Heart left ventricle (tissue), 16 donors: ENCODE data around the gene NIPA2. TPM values are rescaled to one million over a fixed set of nuclear protein-coding genes. Genes with fewer than 3 reads are reported as not detected.

Source experiments
- ATAC-seq, 4 donors: fragments of 200-7000 bp; cut with Tn5 transposase; one replicate each; pipeline ENCODE4 v1.9.1; 2020 to 2022; ENCODE audit warnings: moderate library complexity in 4 of 4, mild to moderate bottlenecking in 3 of 4, moderate number of reproducible peaks in 1 of 4
- DNase-seq, 5 donors: peaks; one replicate each; pipeline ENCODE4 v3.0.0-alpha.2; 2020
- H3K27ac ChIP-seq, 12 donors: fragments of 200-600 bp; sonication (generic) in 4 of 12; one replicate each; pipeline versions ENCODE4 v1.5.0 to v1.8.0; 2016 to 2022; ENCODE audit warnings: mild to moderate bottlenecking in 2 of 12
- H3K27me3 ChIP-seq, 9 donors: fragments of 200-600 bp; sonication (generic) in 2 of 9; one replicate each; pipeline versions ENCODE4 v1.5.1 to v1.8.0; 2016 to 2022; ENCODE audit warnings: mild to moderate bottlenecking in 3 of 9
- H3K36me3 ChIP-seq, 9 donors: fragments of 200-600 bp; sonication (generic) in 2 of 9; one replicate each; pipeline versions ENCODE4 v1.5.0 to v1.8.0; 2018 to 2022; ENCODE audit warnings: mild to moderate bottlenecking in 2 of 9
- H3K4me1 ChIP-seq, 12 donors: fragments of 200-600 bp; sonication (generic) in 4 of 12; one replicate each; pipeline versions ENCODE4 v1.5.0 to v1.8.0; 2016 to 2022; ENCODE audit warnings: mild to moderate bottlenecking in 3 of 12
- H3K4me3 ChIP-seq, 12 donors: fragments of 200-600 bp; sonication (generic) in 4 of 12; one replicate each; pipeline versions ENCODE4 v1.5.0 to v1.8.0; 2017 to 2022; ENCODE audit warnings: mild to moderate bottlenecking in 9 of 12, moderate library complexity in 4 of 12
- H3K9me3 ChIP-seq, 12 donors: fragments of 200-600 bp; sonication (generic) in 4 of 12; one replicate each; pipeline versions ENCODE4 v1.5.0 to v1.8.0; 2016 to 2022; ENCODE audit warnings: mild to moderate bottlenecking in 1 of 12
- POLR2A ChIP-seq, 2 donors: fragments of 450-650 bp; IDR thresholded peaks; one replicate each; pipeline ENCODE4 v1.6.1; 2017; ENCODE audit warnings: antibody characterized with exemption in 2 of 2, mild to moderate bottlenecking in 2 of 2, moderate library complexity in 2 of 2
- WGBS, 4 donors: extraction: QIAGEN DNeasy Blood & Tissue Kit in 2 of 4; methylation state at CpG; one replicate each; pipeline versions ENCODE4 v1.1.5 to v1.1.7; 2013 to 2018; 5-methylcytosine and 5-hydroxymethylcytosine counted together
- intact Hi-C, 10 donors: fragments of 100-400 bp; cut with DNase I; formaldehyde crosslinking; loops; one replicate each; pipeline versions ENCODE4 v1.11.1 to v1.14.2; 2022
- polyA plus RNA-seq, 2 donors: library from polyadenylated mRNA; stranded (reverse); fragments of 200-250 nt; gene quantifications; one replicate each; pipeline ENCODE4 v1.2.3, GENCODE V29; 2013
- total RNA-seq, 9 donors: library from RNA; depleted of rRNA in 2 of 9; stranded (reverse); fragments of >200 nt in 2 of 9; fragmentation: NEBNext Ultra II Directional in 3 of 9; extraction: Animal tissue kit (Norgen Biotek cat#: 25700) in 3 of 9; gene quantifications; one replicate each; pipeline versions ENCODE4 v1.1.0 to v1.2.4, GENCODE V29; 2016 to 2023
- TF ChIP-seq, protein P1 (sequence below), 12 donors: fragments of 200-600 bp; sonication (generic) in 4 of 12; IDR thresholded peaks; one replicate each; pipeline versions ENCODE4 v1.5.0 to v1.8.0; 2018 to 2022; ENCODE audit warnings: antibody characterized with exemption in 12 of 12, mild to moderate bottlenecking in 5 of 12
- donor health status: ischemic (EF 13 %, LVEDD 7.1; RV severe dilation, severe dysfunction).
- donor health status: healthy with polysubstance abuse.
- donor health status: DM: no; HTN: yes; CAD: no.
- donor health status: DM: no; HTN: no; CAD: no.
- donor health status: ischemic (EF 25% LVEDD 6.9; RV normal size, moderate dysfunction).
- donor health status: ischemic (EF 25% LVEDD 5.7; RV mildly dilated, moderate dysfunction).
- donor health status: healthy.
- donor health status: DM: yes; HTN: yes; CAD: no.
- donor health status: ischemic (EF 35%, LVEDD 5.7; RV mildly dilated, moderate dysfunction).
- donor health status: nonischemic (EF 11% LVEDD 7.7; RV severe dilation, severe dysfunction).
- donor health status: DM: yes; HTN: yes; CAD: no.
- donor health status: PGD.
- donor health status: ischemic (EF 29% LVEDD 5.4; RV normal size, mild dysfunction).
- donor health status: nonischemic (EF 23%, LVEDD 6.1; RV moderate dilation, normal function).

The NIPA2 gene
- total and polyA plus RNA-seq, 11 donors: 5.3 to 47.0 (median 20.6) TPM

DNA sequence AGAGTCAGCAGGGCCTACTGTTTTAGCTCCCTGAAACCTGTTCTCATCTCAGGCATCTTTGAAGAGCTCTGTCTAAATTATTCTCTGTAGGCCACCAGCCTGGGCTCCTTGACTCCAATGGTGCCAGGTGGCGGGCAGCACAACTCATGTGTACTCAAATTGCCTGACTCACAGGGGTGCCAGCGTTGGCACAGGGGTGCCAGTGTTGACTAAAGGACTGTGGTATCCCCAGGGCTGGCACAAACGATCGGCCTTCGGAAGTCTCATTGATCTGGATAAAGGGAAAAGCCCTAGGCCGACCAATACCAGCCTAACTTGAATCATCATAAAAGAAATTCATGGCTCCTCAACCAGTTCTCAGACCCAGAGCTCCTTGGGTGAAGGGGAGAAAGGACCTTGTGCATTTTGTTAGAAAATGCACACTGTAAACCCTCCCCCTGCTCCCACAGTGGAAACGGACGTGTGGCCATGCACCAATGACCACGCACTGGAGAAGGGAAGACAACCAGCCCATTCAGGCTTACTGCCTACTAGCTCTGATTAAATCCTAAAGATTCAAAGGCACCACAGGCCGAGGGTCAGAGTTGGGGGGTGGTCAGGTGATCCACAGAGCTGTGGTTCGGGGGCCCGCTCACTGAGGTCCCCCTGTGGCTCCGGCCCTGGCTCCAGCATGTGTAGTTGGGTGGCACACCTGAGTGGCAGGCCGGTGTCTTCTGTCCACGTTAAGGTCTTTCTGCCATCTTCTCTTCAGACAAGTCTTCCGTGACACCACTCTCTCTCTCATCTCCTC is 68.9 kb downstream of the NIPA2 start:
- no peak for ATAC-seq
- no peaks in the 10 kb centered on the region for H3K9me3 ChIP-seq
- H3K4me3 ChIP-seq: no peak overlapping the region
- no peaks in the 10 kb centered on the region for H3K4me1 ChIP-seq
- TF ChIP-seq, protein P1, sequence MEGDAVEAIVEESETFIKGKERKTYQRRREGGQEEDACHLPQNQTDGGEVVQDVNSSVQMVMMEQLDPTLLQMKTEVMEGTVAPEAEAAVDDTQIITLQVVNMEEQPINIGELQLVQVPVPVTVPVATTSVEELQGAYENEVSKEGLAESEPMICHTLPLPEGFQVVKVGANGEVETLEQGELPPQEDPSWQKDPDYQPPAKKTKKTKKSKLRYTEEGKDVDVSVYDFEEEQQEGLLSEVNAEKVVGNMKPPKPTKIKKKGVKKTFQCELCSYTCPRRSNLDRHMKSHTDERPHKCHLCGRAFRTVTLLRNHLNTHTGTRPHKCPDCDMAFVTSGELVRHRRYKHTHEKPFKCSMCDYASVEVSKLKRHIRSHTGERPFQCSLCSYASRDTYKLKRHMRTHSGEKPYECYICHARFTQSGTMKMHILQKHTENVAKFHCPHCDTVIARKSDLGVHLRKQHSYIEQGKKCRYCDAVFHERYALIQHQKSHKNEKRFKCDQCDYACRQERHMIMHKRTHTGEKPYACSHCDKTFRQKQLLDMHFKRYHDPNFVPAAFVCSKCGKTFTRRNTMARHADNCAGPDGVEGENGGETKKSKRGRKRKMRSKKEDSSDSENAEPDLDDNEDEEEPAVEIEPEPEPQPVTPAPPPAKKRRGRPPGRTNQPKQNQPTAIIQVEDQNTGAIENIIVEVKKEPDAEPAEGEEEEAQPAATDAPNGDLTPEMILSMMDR (IDR thresholded peaks at IDR 0.05): no peak
- TF ChIP-seq POLR2A (IDR thresholded peaks at IDR 0.05): no peak
- intact Hi-C loops: no loop called here
- peaks cover 3 to 99% (median 87%) of the 10 kb centered on the region in 9 donors for H3K36me3 ChIP-seq
- H3K27me3 ChIP-seq: no peaks in the 10 kb centered on the region
- no peak for DNase-seq
- WGBS, 4 donors: 90 to 98% (median 96%) methylated on average over 15 to 16 of the region's 16 CpGs
- no peak overlapping the region for H3K27ac ChIP-seq

DNA sequence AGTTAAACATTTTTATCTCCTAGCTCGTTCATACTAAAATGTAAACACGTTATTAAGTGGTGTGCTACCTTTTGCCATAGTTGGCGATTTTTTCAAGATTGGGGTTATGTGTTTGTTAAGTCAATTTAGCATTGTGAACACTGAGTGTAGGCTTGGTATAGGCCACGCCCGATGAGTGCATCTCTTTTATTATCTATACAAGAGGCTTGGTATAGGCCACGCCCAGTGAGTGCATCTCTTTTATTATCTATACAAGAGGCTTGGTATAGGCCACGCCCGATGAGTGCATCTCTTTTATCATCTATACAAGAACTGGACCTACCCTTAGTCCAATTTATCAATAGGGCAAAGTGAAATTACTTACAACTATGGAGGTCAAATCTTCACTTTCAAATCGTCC is 70.4 kb downstream of the NIPA2 start:
- TF ChIP-seq, protein P1 (IDR thresholded peaks at IDR 0.05): no peak
- no peak for TF ChIP-seq POLR2A (IDR thresholded peaks at IDR 0.05)
- Histone ChIP-seq H3K9me3 (no peaks in the 10 kb centered on the region), H3K27ac (no peak overlapping the region), H3K4me3 (no peak overlapping the region), H3K27me3 (no peaks in the 10 kb centered on the region), H3K4me1 (no peaks in the 10 kb centered on the region), H3K36me3 (peaks cover 3 to 99% (median 86%) of the 10 kb centered on the region in 9 donors)
- no peak for ATAC-seq
- DNase-seq: no peak
- intact Hi-C loops: no loop called here
- WGBS, 4 donors: 94 to 96% (median 95%) methylated on average over 9 of the region's 9 CpGs

DNA sequence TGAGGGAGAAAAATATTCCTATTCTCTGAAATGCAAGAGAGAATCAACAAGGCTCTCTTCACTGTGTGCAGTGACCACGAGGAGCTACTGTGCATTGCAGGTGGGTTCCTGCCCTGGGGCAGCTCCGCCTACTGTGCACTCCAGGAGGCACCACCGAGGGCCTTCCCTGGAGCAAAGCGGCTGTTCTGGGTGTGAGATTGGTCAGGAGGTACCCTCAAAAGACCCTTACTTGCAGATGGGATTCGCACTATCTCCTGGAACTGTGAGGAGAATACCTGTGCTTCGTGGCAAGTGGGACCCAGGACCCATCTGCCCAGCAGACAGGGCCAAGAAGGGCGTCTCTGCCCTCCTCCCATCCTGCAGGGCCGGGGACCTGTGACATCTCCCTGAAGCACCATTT is 72.8 kb downstream of the NIPA2 start:
- Histone ChIP-seq H3K27me3 (no peaks in the 10 kb centered on the region), H3K36me3 (peaks cover 3 to 100% (median 93%) of the 10 kb centered on the region in 9 donors), H3K4me3 (no peak overlapping the region), H3K27ac (no peak overlapping the region), H3K4me1 (no peaks in the 10 kb centered on the region), H3K9me3 (no peaks in the 10 kb centered on the region)
- WGBS, 4 donors: 67 to 93% (median 92%) methylated on average over 4 to 8 of the region's 8 CpGs
- ATAC-seq (no peak), DNase-seq (no peak)
- no peak for TF ChIP-seq POLR2A (IDR thresholded peaks at IDR 0.05)
- TF ChIP-seq, protein P1 (IDR thresholded peaks at IDR 0.05): no peak
- intact Hi-C loops: loop anchor here in 3 of 10 donors (5.0 to 10.0 kb wide), 3 partner anchors 44 to 103 kb away; no protein-coding TSS in a partner anchor

DNA sequence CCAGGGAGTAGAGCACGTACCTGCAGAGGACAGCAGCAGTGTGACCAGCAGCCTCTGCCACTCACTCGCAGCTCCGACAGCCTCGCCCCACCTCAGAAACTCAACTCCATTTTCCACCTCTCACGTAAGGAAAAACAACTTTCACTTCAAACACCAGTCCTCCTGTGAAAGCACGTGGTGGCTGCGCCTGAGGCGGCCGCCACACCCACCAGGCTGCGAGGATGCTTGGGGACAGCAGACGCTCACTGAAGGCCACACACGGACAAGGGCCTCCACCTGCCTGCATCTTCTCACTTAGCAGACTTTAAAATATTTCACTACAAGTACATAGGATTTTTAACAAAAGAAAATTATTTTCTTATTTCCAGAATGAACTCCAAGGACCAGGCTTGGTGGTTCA is 73.8 kb downstream of the NIPA2 start:
- no peak overlapping the region for H3K4me3 ChIP-seq
- H3K9me3 ChIP-seq: no peaks in the 10 kb centered on the region
- WGBS, 4 donors: 92 to 96% (median 94%) methylated on average over 12 of the region's 12 CpGs
- no peak for TF ChIP-seq POLR2A (IDR thresholded peaks at IDR 0.05)
- TF ChIP-seq, protein P1 (IDR thresholded peaks at IDR 0.05): no peak
- DNase-seq: no peak
- no peaks in the 10 kb centered on the region for H3K4me1 ChIP-seq
- no peak for ATAC-seq
- intact Hi-C loops: loop anchor here in 3 of 10 donors (5.0 to 10.0 kb wide), 3 partner anchors 45 to 103 kb away; no protein-coding TSS in a partner anchor
- no peaks in the 10 kb centered on the region for H3K27me3 ChIP-seq
- peaks cover 3 to 100% (median 95%) of the 10 kb centered on the region in 9 donors for H3K36me3 ChIP-seq
- H3K27ac ChIP-seq: no peak overlapping the region
